Peyer's patch (tissue), 4 donors: ENCODE data around the gene CAT.

ENCODE experiments used
- CTCF ChIP-seq, 6 experiments: fragments of 450-650 bp in 4 of 6; fragments of 200-600 bp in 2 of 6; sonication (generic) in 1 of 6; IDR thresholded peaks; one replicate each; pipeline ENCODE4 v1.5.1; 2017 to 2019; ENCODE audit warnings: antibody characterized with exemption in 6 of 6, mild to moderate bottlenecking in 3 of 6, moderate library complexity in 1 of 6
- POLR2A ChIP-seq, 2 donors: fragments of 450-650 bp; IDR thresholded peaks; one replicate each; pipeline ENCODE4 v1.5.1; 2017; ENCODE audit warnings: antibody characterized with exemption in 2 of 2, mild to moderate bottlenecking in 2 of 2, moderate library complexity in 2 of 2

GRCh38 chr11:34411791-34412190, 26.9 kb upstream of the CAT start:
- no peak for TF ChIP-seq POLR2A (IDR thresholded peaks at IDR 0.05)
- no peak for TF ChIP-seq CTCF (IDR thresholded peaks at IDR 0.05)
